Panc1 (cell line): ENCODE measurements around the gene NRG2. TPM values are rescaled to one million over a fixed set of nuclear protein-coding genes. Genes with fewer than 3 reads are reported as not detected.

Experiments used
- ATAC-seq: fragments of 200-7000 bp; cut with Tn5 transposase; 2 replicates; pipeline ENCODE4 v1.9.1; 2020; ENCODE audit warnings: mild to moderate bottlenecking, moderate library complexity
- BruUV-seq: library from RNA; stranded (reverse); fragments of 400-500 nt; replicated peaks from 2 replicates; lab custom pipeline; 2021; lab: Mats Ljungman, UMichigan
- CTCF ChIA-PET: fragments of 300-600 bp; sonication (Branson Sonifier 250); formaldehyde crosslinking; loops from one replicate; lab custom pipeline; 2022; ENCODE audit warnings: antibody characterized with exemption; lab: Charles Lee
- POLR2A ChIA-PET: fragments of 300-600 bp; sonication (Branson Sonifier 250); formaldehyde crosslinking; loops from one replicate; lab custom pipeline; 2022; ENCODE audit warnings: antibody characterized with exemption; lab: Charles Lee
- DNase-seq: peaks from one replicate; pipeline ENCODE4 v3.0.0-alpha.2; 2010; ENCODE audit warnings: low read depth, low spot score
- H3K27ac ChIP-seq: 2 replicates; pipeline ENCODE4 v1.5.1; 2011; ENCODE audit warnings: mild to moderate bottlenecking, low read length, inconsistent platforms
- H3K27me3 ChIP-seq: fragments of 200-500 bp; sonication (Bioruptor generic); 2 replicates; pipeline ENCODE4 v1.6.0; 2014; ENCODE audit warnings: low read length, inconsistent platforms; ENCODE audit not compliant: control insufficient read depth, insufficient read depth
- H3K36me3 ChIP-seq: fragments of 200-500 bp; sonication (Bioruptor generic); 2 replicates; pipeline ENCODE4 v1.5.1; 2014; ENCODE audit warnings: inconsistent platforms, mild to moderate bottlenecking, low read length, moderate library complexity; ENCODE audit not compliant: control insufficient read depth, insufficient read depth
- H3K4me1 ChIP-seq: 2 replicates; pipeline ENCODE4 v1.5.1; 2011; ENCODE audit warnings: inconsistent platforms, mild to moderate bottlenecking, low read length, moderate library complexity; ENCODE audit not compliant: control insufficient read depth, insufficient read depth
- H3K4me3 ChIP-seq, 2 experiments: 2 replicates each; pipeline ENCODE4 v1.5.1; 2011 to 2012; ENCODE audit warnings: low read depth in 2 of 2, low read length in 2 of 2, mild to moderate bottlenecking in 2 of 2, inconsistent platforms in 1 of 2, moderate library complexity in 1 of 2
- H3K9me3 ChIP-seq: fragments of 200-500 bp; sonication (Bioruptor generic); 2 replicates; pipeline ENCODE4 v1.5.1; 2014; ENCODE audit warnings: low read depth, mild to moderate bottlenecking, inconsistent platforms, low read length, moderate library complexity; ENCODE audit not compliant: control insufficient read depth, insufficient read depth
- POLR2AphosphoS5 ChIP-seq: IDR thresholded peaks from 2 replicates; pipeline ENCODE4 v1.6.1; 2012; ENCODE audit warnings: mild to moderate bottlenecking, low read depth, low read length, moderate library complexity
- REST ChIP-seq, 2 experiments: IDR thresholded peaks; 2 replicates each; pipeline ENCODE4 v1.6.1; 2011 to 2012; ENCODE audit warnings: low read depth in 2 of 2, control low read depth in 1 of 2, low read length in 1 of 2, mild to moderate bottlenecking in 1 of 2, moderate library complexity in 1 of 2; ENCODE audit not compliant: insufficient read depth in 1 of 2
- SIN3A ChIP-seq: IDR thresholded peaks from 2 replicates; pipeline ENCODE4 v1.6.1; 2012; ENCODE audit warnings: low read depth, mild to moderate bottlenecking, low read length, moderate library complexity, borderline replicate concordance; ENCODE audit not compliant: insufficient read depth
- TCF7L2 ChIP-seq: IDR thresholded peaks from 2 replicates; pipeline ENCODE4 v1.6.1; 2011; ENCODE audit warnings: mild to moderate bottlenecking, low read depth, low read length, inconsistent platforms
- in situ Hi-C: cut with HindIII; loops from 2 replicates; pipeline ENCODE4 v1.10.0; 2016; ENCODE audit warnings: low sequenced_read_pairs, low pct_unique_long_range_greater_than_20kb
- intact Hi-C: fragments of 100-400 bp; cut with micrococcal nuclease; formaldehyde crosslinking; loops from one replicate; pipeline ENCODE4 v1.10.0; 2022; ENCODE audit not compliant: unreplicated experiment
- total RNA-seq: library from RNA; stranded (reverse); gene quantifications from one replicate; pipeline ENCODE4 v1.2.1, GENCODE V29; 2021; ENCODE audit not compliant: unreplicated experiment
- TF ChIP-seq, protein P1 (sequence below): fragments of 450-650 bp; IDR thresholded peaks from 2 replicates; pipeline ENCODE4 v1.5.1; 2017; ENCODE audit warnings: mild to moderate bottlenecking

NRG2 gene
- total RNA-seq, 1 experiment from 2014 or later: 20.2 TPM

DNA sequence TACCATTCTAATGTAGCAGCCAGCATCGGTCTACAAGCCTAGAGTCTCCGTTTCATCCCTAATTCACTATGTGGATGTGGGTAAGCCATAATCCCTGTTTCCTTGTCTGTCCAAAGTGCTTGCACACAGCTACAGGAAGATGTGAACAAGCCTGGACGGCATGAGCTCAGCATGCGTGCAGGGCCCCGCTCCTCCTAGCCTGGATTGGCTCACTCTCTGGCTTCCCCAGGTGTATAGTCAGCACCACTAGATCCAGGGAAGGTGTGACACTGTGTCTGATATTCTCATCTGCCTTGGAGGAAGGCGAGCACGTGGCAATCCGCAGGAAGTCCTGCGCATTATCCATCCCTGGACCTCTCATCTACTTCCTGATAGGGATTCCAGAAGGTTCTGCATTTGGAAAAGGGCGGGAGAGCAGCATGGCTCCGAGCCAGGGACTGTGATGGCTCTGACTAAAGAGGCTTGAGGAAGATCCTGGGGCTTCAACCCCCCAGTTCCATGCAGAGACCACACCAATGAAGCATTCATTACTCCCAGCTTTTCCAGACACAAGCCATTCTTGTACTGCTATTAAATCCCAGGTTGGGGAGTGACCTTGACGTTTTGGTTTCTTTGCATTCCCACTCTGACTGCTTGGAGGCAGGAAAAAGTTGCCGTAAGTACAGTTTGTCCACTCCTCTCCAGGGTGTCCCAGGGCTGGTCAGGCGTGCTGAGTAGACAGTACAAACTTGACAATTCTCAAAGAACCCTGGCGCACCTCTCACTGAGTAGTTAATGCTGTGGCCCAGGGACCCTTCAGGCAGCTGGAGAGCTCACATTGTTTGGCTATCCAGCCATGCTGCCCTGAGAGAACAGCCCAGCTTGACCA, 181.8 kb downstream of the NRG2 start:
- ATAC-seq (no peak), DNase-seq (no peak)
- BruUV-seq: no TSS peak
- TF ChIP-seq POLR2AphosphoS5 (no peak), TCF7L2 (no peak), SIN3A (no peak), REST (IDR thresholded peaks at IDR 0.05; ENCODE audit: insufficient read depth in 1 of 2, low read depth in 2 of 2, low read length in 1 of 2) (no peak)
- TF ChIP-seq, protein P1, sequence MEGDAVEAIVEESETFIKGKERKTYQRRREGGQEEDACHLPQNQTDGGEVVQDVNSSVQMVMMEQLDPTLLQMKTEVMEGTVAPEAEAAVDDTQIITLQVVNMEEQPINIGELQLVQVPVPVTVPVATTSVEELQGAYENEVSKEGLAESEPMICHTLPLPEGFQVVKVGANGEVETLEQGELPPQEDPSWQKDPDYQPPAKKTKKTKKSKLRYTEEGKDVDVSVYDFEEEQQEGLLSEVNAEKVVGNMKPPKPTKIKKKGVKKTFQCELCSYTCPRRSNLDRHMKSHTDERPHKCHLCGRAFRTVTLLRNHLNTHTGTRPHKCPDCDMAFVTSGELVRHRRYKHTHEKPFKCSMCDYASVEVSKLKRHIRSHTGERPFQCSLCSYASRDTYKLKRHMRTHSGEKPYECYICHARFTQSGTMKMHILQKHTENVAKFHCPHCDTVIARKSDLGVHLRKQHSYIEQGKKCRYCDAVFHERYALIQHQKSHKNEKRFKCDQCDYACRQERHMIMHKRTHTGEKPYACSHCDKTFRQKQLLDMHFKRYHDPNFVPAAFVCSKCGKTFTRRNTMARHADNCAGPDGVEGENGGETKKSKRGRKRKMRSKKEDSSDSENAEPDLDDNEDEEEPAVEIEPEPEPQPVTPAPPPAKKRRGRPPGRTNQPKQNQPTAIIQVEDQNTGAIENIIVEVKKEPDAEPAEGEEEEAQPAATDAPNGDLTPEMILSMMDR: no peak
- ChIA-PET CTCF (no interaction called here), POLR2A (no interaction called here)
- Histone ChIP-seq H3K27me3 (no peaks in the 10 kb centered on the region), H3K36me3 (no peaks in the 10 kb centered on the region), H3K27ac (no peak overlapping the region), H3K4me1 (no peaks in the 10 kb centered on the region), H3K9me3 (no peaks in the 10 kb centered on the region), H3K4me3 (no peak overlapping the region)
- intact Hi-C loops: loop anchor here (5.0 kb wide), 1 partner anchor 74 kb away; no protein-coding TSS in a partner anchor
- in situ Hi-C loops: no loop called here

- intact Hi-C loops: loop anchor here (5.0 kb wide), 1 partner anchor 108 kb away; no protein-coding TSS in a partner anchor
- H3K36me3 ChIP-seq: no peaks in the 10 kb centered on the region
- BruUV-seq: no TSS peak
- in situ Hi-C loops: no loop called here
- no peaks in the 10 kb centered on the region for H3K27me3 ChIP-seq
- ATAC-seq (no peak), DNase-seq (no peak)
- no peaks in the 10 kb centered on the region for H3K9me3 ChIP-seq
- ChIA-PET CTCF (interaction anchor here (0.6 to 1.3 kb wide), 2 partner anchors 82 to 112 kb away, joined by 4 to 10 read pairs; no protein-coding TSS in a partner anchor), POLR2A (interaction anchor here (0.7 kb wide), 1 partner anchor 228 kb away, joined by 10 read pairs; no protein-coding TSS in a partner anchor)
- no peak overlapping the region for H3K4me3 ChIP-seq
- no peaks in the 10 kb centered on the region for H3K4me1 ChIP-seq
- TF ChIP-seq POLR2AphosphoS5 (no peak), TCF7L2 (no peak), REST (IDR thresholded peaks at IDR 0.05; ENCODE audit: insufficient read depth in 1 of 2, low read depth in 2 of 2, low read length in 1 of 2) (no peak), SIN3A (no peak)
- TF ChIP-seq, protein P1: no peak
- H3K27ac ChIP-seq: no peak overlapping the region
Measured at GRCh38 chr5:139859013-139859412, 184.1 kb downstream of the NRG2 start.
